Activated CD4-positive, alpha-beta T cell treated with anti-CD3 and anti-CD28 coated beads, Interleukin-2, amount 50 U/mL, for 1 hour (primary cell): ENCODE measurements around the gene ADNP2.

Experiments used
- DNase-seq: peaks from one replicate; pipeline ENCODE4 v3.0.0-alpha.2; 2020

The ADNP2 gene

DNA sequence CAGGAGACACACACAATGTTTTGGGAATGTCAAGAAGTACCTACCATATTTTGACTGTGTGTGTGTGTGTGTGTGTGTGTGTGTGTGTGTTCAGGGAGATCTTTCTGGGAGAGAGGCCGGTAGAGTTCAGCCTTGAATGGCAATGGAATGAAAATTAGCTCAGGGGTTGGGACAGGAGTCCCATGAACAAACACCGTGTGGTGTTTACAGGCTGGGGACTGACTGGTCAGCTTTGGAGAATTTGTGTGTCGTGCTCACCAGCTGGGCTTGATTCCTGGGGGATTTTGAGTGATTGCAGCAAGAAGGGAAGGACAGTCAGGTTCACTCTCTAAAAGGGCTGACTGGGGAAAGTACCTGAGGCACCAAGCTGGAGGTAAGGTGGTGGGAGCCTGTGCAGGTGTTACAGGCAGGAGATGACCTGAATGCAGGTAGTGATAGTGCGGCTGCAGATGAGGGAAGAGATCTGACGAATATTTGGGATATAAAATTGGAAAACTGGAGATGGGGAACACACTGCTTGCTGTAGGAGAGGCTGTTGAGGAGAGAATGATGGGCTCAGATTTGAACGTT is 2.5 kb upstream of the ADNP2 start:
- DNase-seq: no peak

DNA sequence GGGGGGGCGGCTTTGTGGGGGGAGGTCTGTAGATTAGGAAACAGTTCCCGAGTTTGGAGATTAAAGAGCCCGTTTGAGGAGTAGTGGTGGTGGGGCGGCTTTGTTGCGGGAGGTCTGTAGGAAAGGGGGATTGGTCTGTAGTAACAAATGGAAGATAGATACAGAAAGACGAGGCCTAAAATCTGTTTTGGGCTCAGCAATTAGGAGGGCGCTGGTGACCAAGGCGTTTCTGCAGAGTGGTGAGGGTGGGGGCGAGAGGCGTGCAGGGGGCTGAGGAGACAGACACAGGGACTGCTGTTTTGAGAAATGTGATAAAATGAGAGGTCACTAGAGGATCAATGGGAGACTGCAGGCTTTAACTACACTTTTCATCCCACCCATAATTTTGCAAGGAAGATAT is 1.6 kb upstream of the ADNP2 start:
- DNase-seq: no peak

- DNase-seq: no peak
Observed at GRCh38 chr18:80108121-80108536, 933 bp upstream of the ADNP2 start.

- no peak for DNase-seq
Observed at GRCh38 chr18:80109676-80110078, 615 bp downstream of the ADNP2 start.

DNA sequence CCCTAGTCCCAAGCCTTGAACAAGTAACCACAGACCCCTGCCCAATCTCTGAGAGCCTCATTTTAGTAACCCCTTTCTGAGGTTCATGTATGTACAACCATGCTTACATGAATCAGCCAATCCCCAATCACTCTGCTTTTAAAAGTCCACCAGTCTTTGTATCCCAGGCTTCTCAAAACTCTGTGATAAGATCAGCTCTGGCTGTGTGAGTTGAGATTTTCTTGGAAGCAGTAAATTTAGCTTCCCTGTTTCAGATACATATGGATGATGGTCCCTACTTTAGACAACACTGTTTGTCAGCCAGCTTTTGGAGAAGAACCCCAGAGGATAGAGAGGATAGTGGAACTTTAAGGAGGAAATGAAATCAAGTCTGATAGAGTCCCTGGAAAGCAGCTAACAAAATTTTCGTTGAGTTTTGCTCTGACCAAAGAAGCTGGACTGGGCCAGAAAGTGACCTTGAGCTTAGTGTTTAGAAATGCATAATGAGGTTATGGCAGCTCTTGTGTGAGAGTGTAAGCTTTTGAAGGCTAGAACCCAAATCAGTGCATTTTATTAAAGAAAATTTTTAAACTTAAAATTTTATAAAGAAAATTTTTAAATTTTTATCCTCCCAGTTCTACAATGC is 3.7 kb downstream of the ADNP2 start:
- DNase-seq: no peak

DNA sequence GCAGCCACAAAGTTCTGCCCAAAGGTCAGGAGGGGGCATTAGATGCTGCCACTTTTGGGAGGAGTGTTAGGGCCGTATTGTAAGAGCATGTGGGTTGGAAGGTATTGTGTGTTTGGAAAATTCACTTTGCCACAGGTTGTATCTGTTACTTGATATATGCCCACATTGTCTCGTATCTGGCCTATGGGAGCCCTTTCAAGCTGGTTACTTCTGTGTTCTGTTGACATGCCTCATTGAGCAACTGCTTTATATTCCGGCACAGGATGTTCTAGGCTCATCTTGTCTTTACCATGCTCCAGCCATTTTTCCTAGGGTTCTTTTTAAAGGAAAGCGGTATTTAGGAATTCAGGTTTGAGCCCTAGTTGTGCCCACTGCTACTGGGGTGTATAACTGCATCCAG is 6.0 kb downstream of the ADNP2 start:
- DNase-seq: no peak

GRCh38 chr18:80119111-80119510 is 10.0 kb downstream of the ADNP2 start:
- DNase-seq: no peak

GRCh38 chr18:80120932-80121331 is 11.9 kb downstream of the ADNP2 start:
- DNase-seq: no peak

- DNase-seq: no peak
Observed at GRCh38 chr18:80124131-80124530, 15.1 kb downstream of the ADNP2 start.

DNA sequence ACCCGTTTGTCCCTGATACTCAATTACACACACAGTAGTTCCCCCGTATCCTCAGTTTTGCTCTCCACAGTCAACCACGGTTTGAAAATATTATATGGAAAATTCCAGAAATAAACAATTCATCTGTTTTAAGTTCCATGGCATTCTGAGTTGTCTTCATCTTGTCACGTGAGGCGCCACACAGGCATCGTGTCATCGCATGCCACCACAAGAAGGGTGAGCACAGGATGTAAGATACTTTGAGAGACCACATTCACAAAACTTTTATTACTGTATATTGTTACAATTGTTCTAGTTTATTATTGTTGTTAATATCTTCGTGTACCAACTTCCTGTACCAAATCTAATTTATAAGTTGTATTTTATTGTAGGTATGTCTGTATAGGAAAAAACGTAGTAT is 17.7 kb downstream of the ADNP2 start:
- no peak for DNase-seq

DNA sequence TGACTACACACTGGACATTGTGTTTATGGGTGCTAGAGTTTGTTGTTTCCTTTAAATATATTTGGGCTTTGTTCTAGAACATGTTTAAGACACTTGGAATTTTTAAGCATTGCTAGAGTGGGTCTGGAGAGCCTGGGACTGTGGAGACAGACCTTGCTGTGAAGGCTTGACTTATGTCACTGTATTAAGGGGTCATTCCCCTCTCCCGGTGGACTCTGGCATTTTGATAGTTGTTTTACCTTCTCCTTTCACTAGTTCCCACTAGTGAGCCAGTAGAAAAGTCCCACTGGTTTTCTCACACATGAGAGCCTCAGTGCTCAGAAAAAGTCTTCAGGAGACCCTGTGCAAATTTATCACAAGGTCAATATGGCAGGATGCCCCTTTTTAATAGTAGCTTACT is 18.6 kb downstream of the ADNP2 start:
- no peak for DNase-seq

- no peak for DNase-seq
Observed at GRCh38 chr18:80129672-80130367, 20.8 kb downstream of the ADNP2 start.

DNA sequence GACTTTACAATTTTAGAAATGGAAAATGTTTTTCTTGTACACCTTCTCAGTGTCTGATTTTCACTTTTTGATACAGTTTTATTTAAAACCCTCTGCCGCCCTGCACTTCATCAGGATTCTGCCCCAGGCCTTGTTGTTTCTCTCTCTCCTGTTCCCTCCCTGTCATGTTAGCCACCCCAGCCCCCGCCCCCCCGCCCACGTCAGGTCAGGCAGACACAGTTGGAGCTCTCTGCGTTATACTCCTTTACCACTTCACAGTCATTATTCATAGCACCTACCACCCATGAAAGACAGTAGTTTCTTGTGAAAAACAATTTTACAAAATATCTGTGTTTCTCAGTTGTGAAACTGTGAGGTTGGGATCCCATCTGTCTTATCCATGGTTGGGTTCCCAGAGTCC is 21.5 kb downstream of the ADNP2 start:
- DNase-seq: no peak

DNA sequence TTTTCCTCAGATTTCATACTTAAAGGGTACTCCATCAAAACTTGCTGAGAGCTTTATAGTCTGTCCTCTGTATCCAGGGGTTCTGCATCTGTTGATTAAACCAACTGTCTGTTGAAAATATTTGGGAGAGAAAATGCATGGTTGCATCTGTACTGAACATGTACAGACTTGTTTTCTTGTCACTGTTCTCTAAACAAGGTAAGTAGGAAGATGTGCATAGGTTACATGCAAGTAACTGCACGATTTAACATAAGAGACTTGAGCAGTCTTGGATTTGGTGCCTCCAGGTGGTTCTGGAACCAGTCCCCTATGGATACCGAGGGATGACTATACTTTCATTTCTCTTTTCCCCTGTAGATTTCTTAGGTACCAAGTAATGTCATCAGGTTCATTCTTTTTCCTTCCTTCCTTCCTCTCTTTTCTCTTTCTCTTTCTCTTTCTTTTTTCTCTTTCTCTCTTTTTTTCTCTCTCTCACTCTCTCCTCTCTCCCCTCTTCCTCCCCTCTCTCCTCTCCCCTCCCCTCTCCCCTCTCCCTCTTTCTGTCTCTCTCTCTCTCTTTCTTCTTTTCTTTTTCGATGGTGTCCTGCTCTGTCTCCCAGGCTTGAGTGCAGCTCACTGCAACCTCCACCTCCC is 23.2 kb downstream of the ADNP2 start:
- no peak for DNase-seq

DNA sequence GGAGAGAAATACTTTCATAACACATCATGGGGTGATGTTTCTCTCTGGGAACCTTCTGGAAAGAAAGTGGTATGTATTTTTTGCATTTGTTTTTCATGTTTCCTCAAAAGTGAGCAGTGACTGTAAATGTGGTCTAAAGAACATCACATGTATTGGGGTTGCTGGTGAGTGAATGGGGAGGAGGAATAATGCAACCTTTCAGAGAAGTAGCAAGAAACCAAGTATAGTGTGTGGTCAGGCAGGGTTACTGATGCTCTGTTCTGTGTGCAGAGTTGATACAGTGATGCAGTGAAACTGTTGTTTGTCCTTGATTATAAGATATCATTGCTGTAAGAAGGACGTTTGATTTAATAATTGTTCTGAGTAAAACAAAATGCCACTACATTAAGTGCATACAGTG is 24.1 kb downstream of the ADNP2 start:
- no peak for DNase-seq

DNA sequence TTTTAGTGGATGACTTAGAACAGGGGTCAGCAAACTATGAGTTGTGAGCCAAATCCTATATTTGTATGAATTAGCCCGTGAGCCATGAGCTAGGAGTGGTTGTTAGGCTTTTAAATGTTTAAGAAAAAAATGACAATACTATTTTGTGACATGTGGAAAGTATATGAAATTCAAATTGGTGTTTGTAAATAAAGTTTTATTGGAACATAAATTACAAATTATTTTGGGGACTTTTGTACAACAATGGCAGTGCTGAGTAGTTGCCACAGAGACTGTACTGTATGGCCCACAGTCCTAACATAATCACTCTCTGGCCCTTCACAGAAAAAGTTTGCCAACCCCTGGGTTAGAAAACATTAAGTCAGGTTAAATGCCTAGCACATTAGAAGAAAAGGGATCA is 26.1 kb downstream of the ADNP2 start:
- no peak for DNase-seq

DNA sequence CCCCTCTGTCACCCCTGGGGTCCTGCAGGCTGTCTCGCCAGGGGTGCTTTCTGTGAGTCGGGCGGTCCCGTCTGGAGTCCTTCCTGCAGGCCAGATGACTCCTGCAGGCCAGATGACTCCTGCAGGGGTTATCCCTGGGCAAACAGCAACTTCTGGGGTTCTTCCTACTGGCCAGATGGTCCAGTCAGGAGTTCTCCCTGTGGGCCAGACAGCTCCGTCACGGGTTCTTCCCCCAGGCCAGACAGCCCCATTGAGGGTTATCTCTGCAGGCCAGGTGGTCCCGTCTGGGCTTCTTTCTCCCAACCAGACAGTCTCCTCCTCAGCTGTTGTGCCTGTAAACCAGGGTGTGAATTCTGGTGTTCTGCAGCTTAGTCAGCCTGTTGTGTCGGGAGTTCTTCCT is 27.6 kb downstream of the ADNP2 start:
- DNase-seq: no peak

DNA sequence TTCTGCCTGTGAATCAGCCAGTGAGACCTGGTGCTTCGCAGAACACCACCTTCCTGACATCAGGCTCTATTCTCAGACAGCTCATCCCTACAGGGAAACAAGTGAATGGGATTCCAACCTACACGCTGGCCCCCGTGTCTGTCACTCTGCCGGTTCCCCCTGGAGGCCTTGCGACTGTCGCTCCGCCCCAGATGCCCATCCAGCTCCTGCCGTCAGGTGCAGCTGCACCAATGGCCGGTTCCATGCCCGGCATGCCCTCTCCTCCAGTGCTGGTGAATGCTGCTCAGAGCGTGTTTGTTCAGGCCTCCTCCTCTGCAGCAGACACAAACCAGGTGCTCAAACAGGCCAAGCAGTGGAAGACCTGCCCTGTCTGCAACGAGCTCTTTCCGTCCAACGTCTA is 28.1 kb downstream of the ADNP2 start:
- no peak for DNase-seq

GRCh38 chr18:80137976-80138375 is 28.9 kb downstream of the ADNP2 start:
- DNase-seq: no peak

DNA sequence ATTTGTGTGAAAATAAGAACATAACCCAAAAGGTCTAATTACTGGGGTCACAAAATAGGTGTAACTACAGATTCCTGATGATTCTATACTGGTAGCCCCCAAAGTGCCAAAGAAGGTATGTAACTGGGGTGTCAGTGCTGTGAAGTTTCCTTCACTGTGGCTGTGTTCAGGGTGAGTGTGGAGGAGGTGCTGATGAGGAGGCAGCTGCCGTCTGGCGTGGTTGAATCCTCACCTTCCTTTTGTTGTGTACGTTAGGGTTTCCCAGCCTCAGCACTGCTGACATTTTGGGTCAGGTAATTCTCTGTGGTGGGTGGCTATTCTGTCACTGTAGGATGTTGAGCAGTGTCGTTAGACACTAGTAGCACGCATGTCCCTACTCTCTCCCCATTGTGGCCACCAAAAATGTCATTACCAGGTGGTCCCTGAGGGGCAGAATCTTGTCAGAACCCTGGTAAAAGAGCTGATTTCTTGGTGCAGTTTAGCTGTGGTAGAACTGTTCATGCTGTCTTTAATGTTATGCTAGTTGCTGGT is 31.5 kb downstream of the ADNP2 start:
- no peak for DNase-seq

DNA sequence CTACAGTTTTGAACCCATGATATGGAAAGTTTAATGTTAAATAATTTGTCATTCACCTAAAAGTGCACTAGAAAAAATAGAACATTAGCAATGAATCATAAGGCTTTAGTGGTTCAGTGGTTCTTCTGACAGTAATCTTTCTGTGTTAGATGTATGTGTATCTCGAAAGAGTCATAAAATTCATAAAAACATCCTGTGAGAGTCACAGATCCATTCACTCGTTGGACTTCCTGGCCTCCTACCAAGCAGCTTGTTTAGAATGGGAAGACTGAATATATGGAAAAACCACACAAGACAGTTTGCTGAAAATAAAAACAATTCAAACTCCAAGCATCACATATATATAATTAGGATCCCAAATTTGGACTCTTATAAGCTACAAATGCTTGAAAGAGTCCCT is 34.8 kb downstream of the ADNP2 start:
- no peak for DNase-seq

- no peak for DNase-seq
Observed at GRCh38 chr18:80145196-80145804, 36.2 kb downstream of the ADNP2 start.

- DNase-seq: no peak
Observed at GRCh38 chr18:80147037-80147417, 38.0 kb downstream of the ADNP2 start.
